Measurements from ENCODE around the gene TTLL12. TPM values are rescaled to one million over a fixed set of nuclear protein-coding genes. Genes with fewer than 3 reads are reported as not detected.

TTLL12 gene
- total RNA-seq, 1 donor from 2014 or later: 53.7 TPM

DNA sequence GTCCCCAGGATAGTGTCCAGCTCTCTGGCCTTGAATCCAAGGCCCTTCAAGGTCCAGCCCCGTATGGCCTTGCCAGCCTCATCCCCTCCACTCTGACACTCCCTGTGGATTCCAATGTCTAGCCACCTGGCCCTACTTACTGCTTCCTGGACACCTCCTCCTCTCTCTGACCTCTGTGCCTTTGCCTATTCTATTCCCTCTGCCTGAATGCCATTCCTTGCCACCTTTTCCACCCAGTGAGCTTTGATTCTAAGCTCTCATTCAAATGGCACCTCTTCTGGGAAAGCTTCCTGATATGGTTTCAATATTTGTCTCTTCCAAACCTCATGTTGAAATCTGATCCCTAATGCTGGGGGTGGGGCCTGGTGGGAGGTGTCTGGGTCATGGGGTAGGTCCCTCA lies 31.9 kb upstream of the TTLL12 start:
- no peak for FAIRE-seq
- TF ChIP-seq, protein P1, sequence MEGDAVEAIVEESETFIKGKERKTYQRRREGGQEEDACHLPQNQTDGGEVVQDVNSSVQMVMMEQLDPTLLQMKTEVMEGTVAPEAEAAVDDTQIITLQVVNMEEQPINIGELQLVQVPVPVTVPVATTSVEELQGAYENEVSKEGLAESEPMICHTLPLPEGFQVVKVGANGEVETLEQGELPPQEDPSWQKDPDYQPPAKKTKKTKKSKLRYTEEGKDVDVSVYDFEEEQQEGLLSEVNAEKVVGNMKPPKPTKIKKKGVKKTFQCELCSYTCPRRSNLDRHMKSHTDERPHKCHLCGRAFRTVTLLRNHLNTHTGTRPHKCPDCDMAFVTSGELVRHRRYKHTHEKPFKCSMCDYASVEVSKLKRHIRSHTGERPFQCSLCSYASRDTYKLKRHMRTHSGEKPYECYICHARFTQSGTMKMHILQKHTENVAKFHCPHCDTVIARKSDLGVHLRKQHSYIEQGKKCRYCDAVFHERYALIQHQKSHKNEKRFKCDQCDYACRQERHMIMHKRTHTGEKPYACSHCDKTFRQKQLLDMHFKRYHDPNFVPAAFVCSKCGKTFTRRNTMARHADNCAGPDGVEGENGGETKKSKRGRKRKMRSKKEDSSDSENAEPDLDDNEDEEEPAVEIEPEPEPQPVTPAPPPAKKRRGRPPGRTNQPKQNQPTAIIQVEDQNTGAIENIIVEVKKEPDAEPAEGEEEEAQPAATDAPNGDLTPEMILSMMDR (IDR thresholded peaks at IDR 0.05; ENCODE audit: insufficient read depth, low read length, severe bottlenecking): no peak
- H3K4me3 ChIP-seq (ENCODE audit: low read depth, low read length): no peak overlapping the region
- peaks cover 2% of the 10 kb centered on the region for H3K27me3 ChIP-seq (ENCODE audit: control insufficient read depth, insufficient read depth, low read length)
- H3K36me3 ChIP-seq (ENCODE audit: control insufficient read depth, insufficient read depth, low read length): no peaks in the 10 kb centered on the region
- DNase-seq (ENCODE audit: low read depth): no peak

DNA sequence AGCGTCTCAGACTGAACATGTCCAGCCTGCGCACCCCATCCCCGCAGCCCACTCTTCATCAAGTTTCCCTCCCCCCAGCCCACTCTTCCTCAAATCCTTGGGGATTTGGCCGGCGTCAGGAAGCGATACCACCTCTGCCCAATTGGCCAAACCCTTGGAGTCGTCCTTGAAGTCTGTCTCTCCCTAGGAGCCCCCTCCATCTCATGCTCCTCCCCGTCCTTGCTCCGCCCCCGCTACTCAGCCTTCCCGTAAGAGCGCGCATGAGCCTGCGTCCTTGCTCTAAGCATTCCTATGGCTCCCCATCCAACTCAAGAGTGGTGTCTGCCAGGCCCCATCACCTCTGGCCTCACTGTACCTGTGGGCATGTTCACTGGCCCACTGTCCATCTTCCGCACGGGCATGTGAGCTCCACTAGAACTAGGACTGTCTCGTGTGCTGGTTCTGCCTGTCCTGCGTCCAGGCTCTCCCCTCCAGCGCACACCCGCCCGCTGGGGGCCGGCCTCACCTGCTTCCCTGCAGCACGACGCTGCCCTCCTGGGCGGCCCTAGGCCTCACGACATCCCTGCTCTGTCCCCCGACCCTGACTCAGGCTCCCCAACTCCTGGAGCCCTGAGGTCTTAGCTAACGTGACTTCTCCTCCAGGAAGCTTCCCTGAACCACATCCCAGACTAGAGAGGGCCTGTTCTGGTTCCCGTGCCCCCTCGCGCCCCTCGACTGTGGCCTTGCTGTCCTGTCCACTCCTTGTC lies 30.5 kb upstream of the TTLL12 start:
- H3K27me3 ChIP-seq (ENCODE audit: control insufficient read depth, insufficient read depth, low read length): peaks cover 3% of the 10 kb centered on the region
- no peak overlapping the region for H3K4me3 ChIP-seq (ENCODE audit: low read depth, low read length)
- TF ChIP-seq, protein P1 (IDR thresholded peaks at IDR 0.05; ENCODE audit: insufficient read depth, low read length, severe bottlenecking): no peak
- no peak for FAIRE-seq
- H3K36me3 ChIP-seq (ENCODE audit: control insufficient read depth, insufficient read depth, low read length): no peaks in the 10 kb centered on the region
- DNase-seq (ENCODE audit: low read depth): no peak

DNA sequence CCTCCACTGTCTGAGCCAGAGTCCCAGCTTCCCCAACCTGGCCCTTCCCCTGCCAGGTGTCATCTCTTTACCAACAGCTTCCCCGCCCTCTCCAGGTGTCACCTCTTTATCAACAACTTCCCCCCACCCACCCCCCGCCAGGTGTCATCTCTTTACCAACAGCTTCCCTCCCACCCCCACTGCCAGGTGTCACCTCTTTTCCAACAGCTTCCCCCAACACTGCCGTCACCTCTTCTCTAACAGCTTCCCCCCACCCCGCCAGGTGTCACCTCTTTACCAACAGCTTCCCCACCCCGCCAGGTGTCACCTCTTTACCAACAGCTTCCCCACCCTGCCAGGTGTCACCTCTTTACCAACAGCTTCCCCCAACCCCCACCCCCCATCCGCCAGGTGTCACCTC lies 29.8 kb upstream of the TTLL12 start:
- no peak for FAIRE-seq
- H3K27me3 ChIP-seq (ENCODE audit: control insufficient read depth, insufficient read depth, low read length): peaks cover 3% of the 10 kb centered on the region
- H3K4me3 ChIP-seq (ENCODE audit: low read depth, low read length): no peak overlapping the region
- DNase-seq (ENCODE audit: low read depth): no peak
- H3K36me3 ChIP-seq (ENCODE audit: control insufficient read depth, insufficient read depth, low read length): no peaks in the 10 kb centered on the region
- TF ChIP-seq, protein P1 (IDR thresholded peaks at IDR 0.05; ENCODE audit: insufficient read depth, low read length, severe bottlenecking): no peak

DNA sequence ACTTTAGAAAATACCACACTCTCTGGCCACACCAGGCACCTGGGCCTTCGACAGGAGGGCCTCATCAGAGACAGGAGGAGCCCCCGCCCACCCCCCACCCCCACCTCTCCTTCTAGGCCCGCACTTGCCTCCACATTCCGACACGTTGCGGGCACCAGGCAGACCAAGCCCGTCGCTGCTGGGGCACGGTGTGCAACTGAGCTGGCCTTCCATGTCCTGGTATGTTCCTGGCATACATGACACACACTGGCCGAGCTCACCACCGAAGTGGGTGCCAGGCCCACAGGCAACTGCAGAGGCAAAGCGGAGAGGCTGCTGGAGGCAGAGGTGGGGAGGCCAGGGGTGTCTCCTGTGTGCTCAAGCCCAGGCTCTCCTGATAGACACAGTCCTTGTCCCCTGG lies 27.0 kb upstream of the TTLL12 start:
- Histone ChIP-seq H3K4me3 (ENCODE audit: low read depth, low read length) (no peak overlapping the region), H3K36me3 (ENCODE audit: control insufficient read depth, insufficient read depth, low read length) (no peaks in the 10 kb centered on the region), H3K27me3 (ENCODE audit: control insufficient read depth, insufficient read depth, low read length) (peaks cover 3% of the 10 kb centered on the region)
- TF ChIP-seq, protein P1 (IDR thresholded peaks at IDR 0.05; ENCODE audit: insufficient read depth, low read length, severe bottlenecking): no peak
- DNase-seq (ENCODE audit: low read depth): no peak
- no peak for FAIRE-seq

DNA sequence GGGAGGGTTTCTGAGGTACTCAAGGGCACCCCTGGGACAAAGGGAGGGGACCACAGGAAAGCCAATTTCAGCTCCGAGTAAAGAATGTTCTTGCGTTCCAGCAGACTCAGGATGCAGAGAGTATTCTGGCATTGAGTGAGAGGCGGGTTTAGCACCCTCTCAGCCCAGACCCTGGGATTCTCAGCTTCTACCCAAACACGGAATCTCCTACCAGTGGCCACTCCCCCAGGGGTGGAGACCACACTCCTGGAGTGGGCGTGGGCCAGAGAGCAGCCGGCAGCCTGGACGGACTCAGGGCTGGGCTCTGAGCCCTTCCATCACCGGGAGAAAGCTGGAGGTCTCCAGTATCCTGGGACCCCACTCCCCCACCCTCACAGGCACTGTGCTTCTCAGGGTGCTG lies 26.1 kb upstream of the TTLL12 start:
- DNase-seq (ENCODE audit: low read depth): no peak
- Histone ChIP-seq H3K36me3 (ENCODE audit: control insufficient read depth, insufficient read depth, low read length) (no peaks in the 10 kb centered on the region), H3K27me3 (ENCODE audit: control insufficient read depth, insufficient read depth, low read length) (peaks cover 3% of the 10 kb centered on the region), H3K4me3 (ENCODE audit: low read depth, low read length) (no peak overlapping the region)
- TF ChIP-seq, protein P1 (IDR thresholded peaks at IDR 0.05; ENCODE audit: insufficient read depth, low read length, severe bottlenecking): no peak
- FAIRE-seq: no peak

Measured in bronchial epithelial cell (primary cell).